Mesenchymal stem cell (in vitro differentiated cells and primary cell): ENCODE data around the gene CAMK1D.

ENCODE experiments used
- DNase-seq: peaks from one replicate; pipeline ENCODE4 v3.0.0-alpha.2; 2013
- H2AFZ ChIP-seq: one replicate; pipeline ENCODE4 v1.6.1; 2013; ENCODE audit warnings: low read depth, mild to moderate bottlenecking, control low read depth, inconsistent platforms, low read length, moderate library complexity
- H2AK5ac ChIP-seq: 2 replicates; pipeline ENCODE4 v1.6.1; 2013; ENCODE audit warnings: low read length, moderate library complexity, mild to moderate bottlenecking, inconsistent platforms; ENCODE audit not compliant: severe bottlenecking
- H2BK120ac ChIP-seq: one replicate; pipeline ENCODE4 v1.6.1; 2013; ENCODE audit warnings: low read depth, mild to moderate bottlenecking, inconsistent platforms, low read length, moderate library complexity
- H2BK12ac ChIP-seq, 2 experiments: one replicate each; pipeline ENCODE4 v1.6.1; 2013; ENCODE audit warnings: inconsistent platforms in 2 of 2, low read length in 2 of 2, mild to moderate bottlenecking in 2 of 2, moderate library complexity in 2 of 2, control low read depth in 1 of 2
- H2BK15ac ChIP-seq: one replicate; pipeline ENCODE4 v1.6.1; 2013; ENCODE audit warnings: mild to moderate bottlenecking, low read depth, inconsistent platforms; ENCODE audit not compliant: poor library complexity, severe bottlenecking
- H2BK5ac ChIP-seq: 2 replicates; pipeline ENCODE4 v1.6.1; 2013; ENCODE audit warnings: low read depth, mild to moderate bottlenecking, low read length, control low read depth, inconsistent platforms; ENCODE audit not compliant: poor library complexity, severe bottlenecking
- H3K14ac ChIP-seq, 2 experiments: one replicate each; pipeline ENCODE4 v1.6.1; 2013; ENCODE audit warnings: inconsistent platforms in 2 of 2, low read length in 2 of 2, control low read depth in 1 of 2, mild to moderate bottlenecking in 1 of 2, moderate library complexity in 1 of 2
- H3K18ac ChIP-seq, 2 experiments: one replicate each; pipeline ENCODE4 v1.6.1; 2013; ENCODE audit warnings: inconsistent platforms in 2 of 2, low read length in 2 of 2, control low read depth in 1 of 2, low read depth in 1 of 2, mild to moderate bottlenecking in 1 of 2
- H3K23ac ChIP-seq, 2 experiments: one replicate each; pipeline ENCODE4 v1.6.1; 2013; ENCODE audit warnings: inconsistent platforms in 2 of 2, low read length in 2 of 2, mild to moderate bottlenecking in 2 of 2, moderate library complexity in 2 of 2, control low read depth in 1 of 2
- H3K27ac ChIP-seq: 2 replicates; pipeline ENCODE4 v1.5.1; 2013; ENCODE audit warnings: mild to moderate bottlenecking, moderate library complexity, low read length, control low read depth, inconsistent platforms; ENCODE audit not compliant: poor library complexity, severe bottlenecking
- H3K27me3 ChIP-seq, 2 experiments: 2 replicates each; pipeline versions ENCODE4 v1.6.1 to v1.7.0; 2013; ENCODE audit warnings: low read length in 2 of 2, mild to moderate bottlenecking in 2 of 2, moderate library complexity in 2 of 2, control low read depth in 1 of 2, inconsistent platforms in 1 of 2; ENCODE audit not compliant: control insufficient read depth in 1 of 2, insufficient read depth in 1 of 2
- H3K36me3 ChIP-seq, 2 experiments: 2 replicates each; pipeline versions ENCODE4 v1.6.1 to v1.7.0; 2013; ENCODE audit warnings: low read length in 2 of 2, control low read depth in 1 of 2, inconsistent platforms in 1 of 2, low read depth in 1 of 2, mild to moderate bottlenecking in 1 of 2; ENCODE audit not compliant: insufficient read depth in 2 of 2, control insufficient read depth in 1 of 2
- H3K4ac ChIP-seq, 2 experiments: one replicate each; pipeline ENCODE4 v1.6.1; 2013; ENCODE audit warnings: inconsistent platforms in 2 of 2, low read length in 2 of 2, mild to moderate bottlenecking in 2 of 2, moderate library complexity in 2 of 2, control low read depth in 1 of 2, low read depth in 1 of 2
- H3K4me1 ChIP-seq: 2 replicates; pipeline ENCODE4 v1.6.1; 2013; ENCODE audit warnings: low read depth, low read length, control low read depth; ENCODE audit not compliant: control insufficient read depth, insufficient read depth
- H3K4me2 ChIP-seq: 2 replicates; pipeline ENCODE4 v1.6.1; 2013; ENCODE audit warnings: low read length, mild to moderate bottlenecking, inconsistent platforms; ENCODE audit not compliant: poor library complexity, severe bottlenecking
- H3K4me3 ChIP-seq, 2 experiments: 2 replicates each; pipeline versions ENCODE4 v1.5.1 to v1.7.0; 2013; ENCODE audit warnings: low read length in 2 of 2, mild to moderate bottlenecking in 2 of 2, control low read depth in 1 of 2, low read depth in 1 of 2; ENCODE audit not compliant: insufficient read depth in 1 of 2
- H3K79me1 ChIP-seq: replicated peaks from 2 replicates; pipeline ENCODE4 v1.6.1; 2013; ENCODE audit warnings: mild to moderate bottlenecking, control low read depth, low read length, inconsistent platforms; ENCODE audit not compliant: poor library complexity, severe bottlenecking
- H3K9ac ChIP-seq: 2 replicates; pipeline ENCODE4 v1.7.0; 2013; ENCODE audit warnings: mild to moderate bottlenecking, low read length, moderate library complexity
- H3K9me3 ChIP-seq: 2 replicates; pipeline ENCODE4 v1.7.0; 2013; ENCODE audit warnings: mild to moderate bottlenecking, low read length; ENCODE audit not compliant: control insufficient read depth
- H4K8ac ChIP-seq: one replicate; pipeline ENCODE4 v1.6.1; 2013; ENCODE audit warnings: inconsistent platforms, mild to moderate bottlenecking, low read length, moderate library complexity
- H4K91ac ChIP-seq: one replicate; pipeline ENCODE4 v1.6.1; 2013; ENCODE audit warnings: mild to moderate bottlenecking, low read length, inconsistent platforms
- WGBS: methylation state at CpG from one replicate; pipeline ENCODE4 v1.1.7; 2013; ENCODE audit warnings: mixed read lengths; 5-methylcytosine and 5-hydroxymethylcytosine counted together

The CAMK1D gene

DNA sequence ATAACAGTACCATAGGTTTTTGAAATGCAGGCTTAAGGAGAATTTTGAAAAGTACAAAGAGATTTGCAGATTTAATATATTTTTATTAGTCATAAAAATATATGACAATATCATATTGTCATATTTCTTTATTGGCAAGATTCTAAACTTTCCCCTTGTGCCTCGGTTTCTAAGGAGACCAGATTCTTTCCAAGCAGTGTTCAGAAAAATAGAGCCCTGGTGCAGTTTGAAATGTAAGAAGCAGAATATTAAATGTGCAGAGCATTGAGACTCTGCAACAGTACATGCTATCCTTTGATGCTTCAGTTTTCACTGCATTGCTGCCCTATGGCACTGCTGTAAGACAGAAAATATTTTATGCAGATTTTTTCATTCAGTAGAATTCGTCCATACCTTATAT, 408.9 kb downstream of the CAMK1D start:
- Histone ChIP-seq H3K4me3 (no peak overlapping the region), H2BK120ac (no peak overlapping the region), H2BK5ac (no peak overlapping the region), H3K14ac (no peak overlapping the region), H3K27ac (no peak overlapping the region), H3K27me3 (no peaks in the 10 kb centered on the region), H3K4ac (no peak overlapping the region), H3K79me1 (peaks cover 26% of the 10 kb centered on the region), H3K9me3 (no peaks in the 10 kb centered on the region), H3K18ac (no peak overlapping the region), H3K9ac (no peak overlapping the region), H2AFZ (no peak overlapping the region), H2BK12ac (no peak overlapping the region), H3K36me3 (peaks cover 14 to 16% of the 10 kb centered on the region in 2 experiments), H4K91ac (no peak overlapping the region), H2BK15ac (no peak overlapping the region), H3K4me1 (no peaks in the 10 kb centered on the region), H2AK5ac (no peak overlapping the region), H3K4me2 (no peak overlapping the region), H3K23ac (no peak overlapping the region), H4K8ac (no peak overlapping the region)
- DNase-seq, result no peak
- 83% methylated on average over 1 of the region's 2 CpGs for WGBS

DNA sequence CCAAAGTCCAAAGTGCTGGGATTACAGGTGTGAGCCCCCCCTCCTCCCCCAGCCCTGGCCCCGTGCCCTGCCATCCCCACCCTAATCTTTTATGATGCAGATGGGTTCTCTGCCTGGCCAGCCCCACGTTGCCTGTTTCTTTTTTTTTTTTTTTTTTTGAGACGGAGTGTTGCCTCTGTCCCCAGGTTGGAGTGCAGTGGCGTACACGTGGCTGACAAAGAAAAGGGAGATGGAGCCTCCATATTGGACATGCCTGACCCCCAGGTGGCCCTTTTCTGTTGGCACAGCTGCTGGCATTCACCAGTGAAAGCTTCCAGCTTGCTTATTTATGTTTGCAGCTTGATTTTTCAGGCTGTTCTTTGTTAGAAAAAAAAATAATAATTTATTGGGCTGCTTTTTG, 416.9 kb downstream of the CAMK1D start:
- Histone ChIP-seq H4K8ac (no peak overlapping the region), H2BK12ac (no peak overlapping the region), H3K23ac (no peak overlapping the region), H2BK15ac (no peak overlapping the region), H2BK120ac (no peak overlapping the region), H3K27me3 (no peaks in the 10 kb centered on the region), H3K14ac (no peak overlapping the region), H3K36me3 (peaks cover 24 to 25% of the 10 kb centered on the region in 2 experiments), H3K27ac (no peak overlapping the region), H3K4me3 (no peak overlapping the region), H3K4me2 (no peak overlapping the region), H3K18ac (no peak overlapping the region), H2AK5ac (no peak overlapping the region), H2BK5ac (no peak overlapping the region), H4K91ac (no peak overlapping the region), H3K9ac (no peak overlapping the region), H3K79me1 (peaks cover 12% of the 10 kb centered on the region), H3K9me3 (no peaks in the 10 kb centered on the region), H3K4ac (no peak overlapping the region), H3K4me1 (peaks cover 9% of the 10 kb centered on the region), H2AFZ (no peak overlapping the region)
- WGBS, result 55% methylated on average over 4 of the region's 5 CpGs
- no peak for DNase-seq

DNA sequence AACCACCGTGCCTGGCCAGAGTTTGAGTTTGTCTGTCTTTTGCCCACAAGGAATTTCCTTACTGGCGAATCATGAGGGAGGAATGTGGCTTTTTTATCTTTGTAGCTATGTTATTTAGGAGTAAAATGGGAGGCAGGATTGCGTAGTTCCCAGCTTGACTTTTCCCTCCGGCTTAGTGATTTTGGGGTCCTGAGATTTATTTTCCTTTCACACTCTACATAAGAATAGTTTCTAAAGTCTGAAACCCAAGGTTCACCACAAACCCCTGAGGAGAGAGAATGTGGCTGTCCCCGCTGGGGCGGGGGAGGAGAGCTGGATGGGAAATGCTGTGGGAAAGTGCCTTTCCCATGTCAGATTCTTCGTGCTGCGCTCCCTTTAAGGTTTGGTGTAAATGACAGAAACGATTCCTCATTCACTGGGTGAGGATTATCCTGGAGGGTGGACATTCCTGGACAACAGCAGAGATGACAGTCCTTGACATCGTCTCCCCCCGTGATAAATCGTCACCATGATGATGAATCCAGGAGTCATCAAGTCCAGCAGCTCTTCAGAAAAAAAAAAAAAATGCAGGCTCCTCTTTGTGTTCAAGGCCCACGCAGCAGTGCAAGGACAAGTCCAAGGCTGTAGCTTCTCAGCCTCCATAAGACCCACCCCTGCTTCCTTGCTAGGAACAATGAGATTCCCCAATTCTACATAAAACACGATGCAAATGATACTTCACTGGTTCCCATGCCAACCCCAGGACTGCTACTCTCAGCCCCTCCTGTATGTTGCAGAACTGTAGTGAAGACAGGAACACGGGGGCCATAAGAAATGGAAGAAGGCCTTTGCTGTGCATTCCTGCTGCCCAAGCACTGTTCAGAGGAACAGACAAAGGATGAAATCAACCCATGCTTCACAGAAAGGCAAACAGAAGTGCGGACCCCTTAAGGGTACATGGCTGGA, 419.1 kb downstream of the CAMK1D start:
- Histone ChIP-seq H3K9ac (no peak overlapping the region), H2BK5ac (no peak overlapping the region), H3K27me3 (no peaks in the 10 kb centered on the region), H2BK12ac (no peak overlapping the region), H2AFZ (no peak overlapping the region), H3K14ac (peak overlapping the region in 1 of 2 experiments; percentile 63), H3K4me3 (no peak overlapping the region), H3K23ac (no peak overlapping the region), H2AK5ac (peak overlapping the region; percentile 24), H3K27ac (peak overlapping the region; percentile 51), H4K8ac (no peak overlapping the region), H3K9me3 (no peaks in the 10 kb centered on the region), H4K91ac (no peak overlapping the region), H3K4me2 (peak overlapping the region; percentile 47), H3K4ac (no peak overlapping the region), H3K36me3 (peaks cover 12 to 30% of the 10 kb centered on the region in 2 experiments), H3K4me1 (peaks cover 9% of the 10 kb centered on the region), H2BK15ac (no peak overlapping the region), H3K79me1 (peaks cover 11% of the 10 kb centered on the region), H2BK120ac (no peak overlapping the region), H3K18ac (no peak overlapping the region)
- peak; percentile 76 for DNase-seq
- WGBS, result 30% methylated on average over 14 of the region's 16 CpGs

DNA sequence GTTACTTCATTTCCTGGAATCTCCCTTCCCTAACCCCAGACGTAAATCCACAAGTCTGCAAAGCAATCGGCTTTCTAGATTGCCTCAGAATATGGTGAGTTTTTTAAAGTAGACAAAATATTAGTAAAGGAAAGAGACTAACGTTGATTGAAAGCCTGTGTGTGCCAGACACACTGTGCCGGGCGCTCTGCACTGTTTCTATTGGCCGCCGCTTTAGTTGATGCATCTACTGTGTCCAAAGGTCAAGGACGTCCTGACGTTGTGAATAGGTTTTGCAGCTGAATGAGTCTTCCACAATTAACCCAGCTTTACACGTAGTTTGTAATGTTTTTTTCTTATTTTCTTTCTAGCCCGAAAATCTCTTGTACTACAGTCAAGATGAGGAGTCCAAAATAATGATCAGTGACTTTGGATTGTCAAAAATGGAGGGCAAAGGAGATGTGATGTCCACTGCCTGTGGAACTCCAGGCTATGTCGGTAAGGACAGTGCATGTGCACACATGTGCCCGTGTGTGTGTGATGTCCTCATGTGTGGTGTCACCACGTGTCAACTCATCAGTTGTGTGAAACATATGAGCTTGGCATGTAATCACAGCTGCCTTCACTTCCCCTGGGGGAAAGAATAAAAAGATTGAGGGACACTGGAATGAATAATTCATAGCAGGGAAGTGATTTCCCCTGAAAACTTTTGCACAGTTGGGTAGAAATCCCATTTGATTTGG, 420.1 kb downstream of the CAMK1D start:
- Histone ChIP-seq H3K79me1 (peaks cover 8% of the 10 kb centered on the region), H3K4me3 (no peak overlapping the region), H3K27ac (no peak overlapping the region), H3K4me2 (no peak overlapping the region), H2BK12ac (no peak overlapping the region), H3K9me3 (no peaks in the 10 kb centered on the region), H3K23ac (no peak overlapping the region), H3K27me3 (no peaks in the 10 kb centered on the region), H3K4me1 (peaks cover 10% of the 10 kb centered on the region), H2AFZ (no peak overlapping the region), H2BK120ac (no peak overlapping the region), H2BK15ac (no peak overlapping the region), H2BK5ac (no peak overlapping the region), H4K91ac (no peak overlapping the region), H3K4ac (no peak overlapping the region), H2AK5ac (no peak overlapping the region), H3K14ac (no peak overlapping the region), H3K9ac (no peak overlapping the region), H4K8ac (no peak overlapping the region), H3K18ac (no peak overlapping the region), H3K36me3 (peaks cover 12 to 26% of the 10 kb centered on the region in 2 experiments)
- DNase-seq, result no peak
- 81% methylated on average over 13 of the region's 14 CpGs for WGBS
